SKM-1 treated with dmso at 0.1 percent for 144 hours (cell line): ENCODE results near the gene CORO7.
"Not testable (repeated sequence)": the region's sequence is repeated elsewhere in the genome, so short reads cannot be mapped to it uniquely, and the experiment has no call there.

Experiments
- DNase-seq: peaks from one replicate; lab custom pipeline; 2025; ENCODE audit not compliant: unreplicated experiment; lab: John Stamatoyannopoulos, UW

The CORO7 gene

GRCh38 chr16:4403133-4403949, 13.1 kb downstream of the CORO7 start:
- no peak for DNase-seq

GRCh38 chr16:4402439-4403132, 13.8 kb downstream of the CORO7 start:
- peak; percentile 45 for DNase-seq

DNA sequence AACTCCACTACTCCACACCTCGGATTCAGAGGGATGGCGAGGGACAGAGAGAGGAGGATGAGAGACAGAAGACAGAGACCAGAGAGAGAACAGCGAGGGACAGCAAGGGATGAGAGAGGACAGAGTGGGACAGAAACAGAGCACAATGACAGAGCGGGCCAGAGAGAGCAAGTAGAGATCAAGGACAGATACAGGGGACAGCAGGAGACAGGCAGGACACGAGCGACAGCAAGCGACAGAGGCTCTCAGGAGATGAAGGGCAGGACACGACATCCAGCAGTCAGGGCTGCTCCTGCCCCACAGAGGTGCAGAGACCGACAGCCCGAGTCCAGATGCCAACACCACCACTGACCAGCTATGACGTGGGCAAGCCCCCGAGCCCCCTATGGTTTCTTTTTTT, 14.9 kb downstream of the CORO7 start:
- no peak for DNase-seq

GRCh38 chr16:4401094-4401501, 15.3 kb downstream of the CORO7 start:
- no peak for DNase-seq

- DNase-seq = no peak
These were observed 17.2 kb downstream of the CORO7 start for GRCh38 chr16:4399001-4399730.

DNA sequence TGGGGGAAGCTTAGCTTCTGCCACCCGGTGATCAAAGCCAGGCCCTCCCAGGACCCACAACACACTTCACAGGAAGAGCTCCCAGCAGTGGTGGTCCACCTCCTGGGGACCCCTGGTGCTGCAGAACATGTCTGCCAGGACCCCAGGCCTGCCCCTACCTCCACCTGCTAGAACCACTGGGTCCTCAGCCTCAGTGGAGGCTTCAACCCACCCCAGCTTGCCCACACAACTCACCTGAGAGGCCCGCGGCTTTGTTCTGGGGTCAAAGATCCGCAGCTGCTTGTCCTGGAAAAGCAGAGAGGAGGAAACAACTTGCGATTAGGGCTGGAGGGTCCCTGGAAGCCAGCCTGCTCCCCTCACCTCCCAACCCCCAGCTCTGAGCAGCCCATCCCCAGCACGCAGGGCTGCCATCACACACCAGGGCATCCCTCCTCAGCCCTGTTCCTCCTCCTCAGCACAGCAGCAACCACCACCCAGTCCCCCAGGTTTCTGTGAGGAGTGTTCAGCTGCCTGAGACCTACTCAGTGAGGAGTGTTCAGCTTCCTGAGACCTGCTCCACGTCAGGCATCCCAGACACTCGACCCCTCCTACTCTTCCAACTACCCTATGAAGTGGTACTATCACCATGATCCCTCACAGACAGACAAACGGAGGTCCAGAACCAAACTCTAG, 21.2 kb downstream of the CORO7 start:
- no peak for DNase-seq

GRCh38 chr16:4393850-4394249, 22.5 kb downstream of the CORO7 start:
- DNase-seq = not testable (repeated sequence)

DNA sequence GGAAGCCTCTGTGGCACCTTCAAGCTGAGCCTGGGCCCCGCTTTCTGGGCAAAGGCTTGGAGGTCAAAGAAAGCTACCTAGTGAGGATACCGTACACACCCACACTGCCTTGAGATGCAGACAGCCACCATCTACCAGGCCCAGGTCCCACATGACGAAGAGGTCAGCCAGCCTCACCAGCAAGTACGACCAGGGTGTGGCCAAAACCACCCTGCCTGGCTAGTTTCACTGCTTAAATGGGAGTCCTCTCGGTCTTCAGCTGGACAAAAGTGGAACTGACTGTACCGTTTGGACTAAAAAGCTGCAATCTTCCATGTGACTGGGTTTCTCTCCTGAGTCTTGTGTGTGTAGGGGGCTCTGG, 23.2 kb downstream of the CORO7 start:
- no peak for DNase-seq

- DNase-seq = no peak
These were observed 23.8 kb downstream of the CORO7 start for GRCh38 chr16:4392382-4393239.

GRCh38 chr16:4391631-4392381, 24.6 kb downstream of the CORO7 start:
- DNase-seq = no peak

- DNase-seq = no peak
These were observed 25.8 kb downstream of the CORO7 start for GRCh38 chr16:4390266-4391260.

- DNase-seq = no peak
These were observed 27.1 kb downstream of the CORO7 start for GRCh38 chr16:4389051-4389955.

DNA sequence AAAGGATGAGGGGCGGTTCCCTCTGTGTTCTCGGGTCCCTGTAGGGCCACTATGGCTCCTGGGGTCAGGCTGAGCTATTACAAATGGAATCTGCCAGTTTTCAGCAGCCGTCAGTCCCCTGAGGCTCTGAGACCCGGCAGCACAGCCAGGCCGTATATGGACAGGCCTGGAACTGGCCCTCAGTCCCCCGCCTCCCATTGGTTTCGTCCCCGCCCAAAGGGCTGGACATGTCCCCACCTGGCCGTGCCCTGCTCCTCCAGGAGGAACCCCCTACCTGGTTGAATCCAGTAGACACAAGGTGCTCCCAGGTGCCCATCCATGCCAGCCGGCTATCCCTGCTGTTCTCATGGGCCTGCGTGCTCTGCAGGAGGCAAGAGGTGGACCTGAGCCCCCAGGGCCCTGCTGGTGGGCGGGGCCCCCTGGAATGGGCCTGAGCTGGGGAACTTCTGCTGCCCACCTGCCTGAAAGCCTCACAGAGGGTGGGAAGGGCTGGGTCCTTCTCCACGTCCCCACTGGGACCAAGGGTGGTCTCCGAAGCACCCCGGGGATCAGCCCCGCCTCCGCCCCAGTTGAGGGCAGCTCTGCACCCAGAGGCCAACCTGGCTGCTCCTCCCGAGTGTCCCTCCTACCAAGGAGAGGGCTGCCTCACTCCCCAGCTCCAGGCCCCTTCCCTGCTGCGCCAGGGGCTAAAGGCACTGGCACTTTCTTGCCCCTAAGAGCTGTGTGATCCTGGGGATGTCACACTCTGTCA, 27.9 kb downstream of the CORO7 start:
- no peak for DNase-seq

DNA sequence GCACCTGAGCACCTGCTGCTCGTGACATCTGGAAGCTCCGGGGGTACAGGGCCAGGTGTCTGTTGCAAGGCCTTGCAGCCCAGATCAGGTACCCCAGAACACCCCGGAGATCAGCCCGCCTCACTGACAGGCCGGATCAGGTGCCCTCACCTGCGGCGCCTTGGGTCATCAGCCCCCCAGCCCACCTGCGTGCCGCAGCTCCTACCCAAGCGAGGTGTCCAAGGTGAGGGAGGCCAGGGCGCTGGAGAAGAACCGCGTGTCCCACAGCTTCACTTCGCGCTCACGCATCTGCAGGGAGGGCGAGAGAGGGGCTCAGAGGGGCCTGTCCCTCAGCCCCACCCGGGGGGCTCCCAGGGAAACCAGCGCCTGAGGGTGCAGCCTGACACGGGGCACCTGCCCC, 28.6 kb downstream of the CORO7 start:
- no peak for DNase-seq

DNA sequence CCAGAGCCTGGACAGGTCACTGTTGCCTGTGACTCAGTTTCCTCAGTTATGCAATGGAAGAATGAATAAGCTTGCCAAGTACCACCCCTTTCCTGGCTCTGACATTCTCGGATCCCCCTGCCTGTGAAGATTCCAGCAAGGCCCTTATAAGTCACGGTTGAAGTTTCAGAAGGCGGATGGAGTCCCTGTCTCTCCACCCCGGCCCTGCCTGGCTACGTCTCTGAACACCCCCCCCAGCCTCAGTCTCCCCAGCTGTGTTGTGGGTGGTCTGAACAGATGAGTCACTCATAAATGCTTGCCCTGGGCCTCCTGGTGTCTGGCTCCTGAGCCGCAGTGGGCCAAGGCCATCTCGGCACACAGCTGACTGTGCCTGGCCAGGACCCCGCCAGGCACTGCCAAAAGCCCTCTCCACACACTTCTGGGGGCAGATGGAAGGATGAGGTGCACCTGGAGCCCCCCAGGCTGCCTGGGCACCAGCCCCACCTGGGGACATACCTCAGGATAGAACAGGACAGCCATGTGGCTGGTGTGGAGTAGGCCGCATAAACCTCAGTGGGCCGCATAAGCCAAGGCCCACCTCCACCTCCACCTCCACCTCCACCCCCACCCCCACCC, 29.3 kb downstream of the CORO7 start:
- no peak for DNase-seq

DNA sequence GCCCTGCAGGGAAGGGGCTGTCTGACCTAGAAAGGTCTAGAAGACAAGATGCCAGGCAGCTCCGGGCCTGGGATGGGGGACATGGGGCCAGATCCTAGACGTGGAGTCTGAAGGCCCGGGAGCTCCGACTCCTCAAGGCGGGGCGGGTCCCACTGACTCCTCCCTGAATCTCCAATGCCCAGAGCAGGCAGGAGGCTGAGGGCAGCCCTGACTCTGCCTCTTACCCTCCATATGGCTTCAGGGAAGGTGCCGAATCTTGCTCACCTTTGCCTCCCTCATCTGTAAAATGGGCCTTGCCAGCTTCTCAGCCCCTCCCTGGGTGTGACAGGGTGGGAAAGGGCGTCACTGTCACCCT, 30.0 kb downstream of the CORO7 start:
- no peak for DNase-seq
